Panc1 (cell line): Measurements from ENCODE around the gene SLC9A3. TPM values are rescaled to one million over a fixed set of nuclear protein-coding genes. Genes with fewer than 3 reads are reported as not detected.
A peak's percentile ranks its signal among the peaks of the same experiment; 100 is the strongest.

ENCODE experiments used
- ATAC-seq: fragments of 200-7000 bp; cut with Tn5 transposase; 2 replicates; pipeline ENCODE4 v1.9.1; 2020; ENCODE audit warnings: mild to moderate bottlenecking, moderate library complexity
- BruUV-seq: library from RNA; stranded (reverse); fragments of 400-500 nt; replicated peaks from 2 replicates; lab custom pipeline; 2021; lab: Mats Ljungman, UMichigan
- CTCF ChIA-PET: fragments of 300-600 bp; sonication (Branson Sonifier 250); formaldehyde crosslinking; loops from one replicate; lab custom pipeline; 2022; ENCODE audit warnings: antibody characterized with exemption; lab: Charles Lee
- POLR2A ChIA-PET: fragments of 300-600 bp; sonication (Branson Sonifier 250); formaldehyde crosslinking; loops from one replicate; lab custom pipeline; 2022; ENCODE audit warnings: antibody characterized with exemption; lab: Charles Lee
- DNase-seq: peaks from one replicate; pipeline ENCODE4 v3.0.0-alpha.2; 2010; ENCODE audit warnings: low read depth, low spot score
- H3K27ac ChIP-seq: 2 replicates; pipeline ENCODE4 v1.5.1; 2011; ENCODE audit warnings: mild to moderate bottlenecking, low read length, inconsistent platforms
- H3K27me3 ChIP-seq: fragments of 200-500 bp; sonication (Bioruptor generic); 2 replicates; pipeline ENCODE4 v1.6.0; 2014; ENCODE audit warnings: low read length, inconsistent platforms; ENCODE audit not compliant: control insufficient read depth, insufficient read depth
- H3K36me3 ChIP-seq: fragments of 200-500 bp; sonication (Bioruptor generic); 2 replicates; pipeline ENCODE4 v1.5.1; 2014; ENCODE audit warnings: inconsistent platforms, mild to moderate bottlenecking, low read length, moderate library complexity; ENCODE audit not compliant: control insufficient read depth, insufficient read depth
- H3K4me1 ChIP-seq: 2 replicates; pipeline ENCODE4 v1.5.1; 2011; ENCODE audit warnings: inconsistent platforms, mild to moderate bottlenecking, low read length, moderate library complexity; ENCODE audit not compliant: control insufficient read depth, insufficient read depth
- H3K4me3 ChIP-seq, 2 experiments: 2 replicates each; pipeline ENCODE4 v1.5.1; 2011 to 2012; ENCODE audit warnings: low read depth in 2 of 2, low read length in 2 of 2, mild to moderate bottlenecking in 2 of 2, inconsistent platforms in 1 of 2, moderate library complexity in 1 of 2
- H3K9me3 ChIP-seq: fragments of 200-500 bp; sonication (Bioruptor generic); 2 replicates; pipeline ENCODE4 v1.5.1; 2014; ENCODE audit warnings: low read depth, mild to moderate bottlenecking, inconsistent platforms, low read length, moderate library complexity; ENCODE audit not compliant: control insufficient read depth, insufficient read depth
- POLR2AphosphoS5 ChIP-seq: IDR thresholded peaks from 2 replicates; pipeline ENCODE4 v1.6.1; 2012; ENCODE audit warnings: mild to moderate bottlenecking, low read depth, low read length, moderate library complexity
- REST ChIP-seq, 2 experiments: IDR thresholded peaks; 2 replicates each; pipeline ENCODE4 v1.6.1; 2011 to 2012; ENCODE audit warnings: low read depth in 2 of 2, control low read depth in 1 of 2, low read length in 1 of 2, mild to moderate bottlenecking in 1 of 2, moderate library complexity in 1 of 2; ENCODE audit not compliant: insufficient read depth in 1 of 2
- SIN3A ChIP-seq: IDR thresholded peaks from 2 replicates; pipeline ENCODE4 v1.6.1; 2012; ENCODE audit warnings: low read depth, mild to moderate bottlenecking, low read length, moderate library complexity, borderline replicate concordance; ENCODE audit not compliant: insufficient read depth
- TCF7L2 ChIP-seq: IDR thresholded peaks from 2 replicates; pipeline ENCODE4 v1.6.1; 2011; ENCODE audit warnings: mild to moderate bottlenecking, low read depth, low read length, inconsistent platforms
- in situ Hi-C: cut with HindIII; loops from 2 replicates; pipeline ENCODE4 v1.10.0; 2016; ENCODE audit warnings: low sequenced_read_pairs, low pct_unique_long_range_greater_than_20kb
- intact Hi-C: fragments of 100-400 bp; cut with micrococcal nuclease; formaldehyde crosslinking; loops from one replicate; pipeline ENCODE4 v1.10.0; 2022; ENCODE audit not compliant: unreplicated experiment
- total RNA-seq: library from RNA; stranded (reverse); gene quantifications from one replicate; pipeline ENCODE4 v1.2.1, GENCODE V29; 2021; ENCODE audit not compliant: unreplicated experiment
- TF ChIP-seq, protein P1 (sequence below): fragments of 450-650 bp; IDR thresholded peaks from 2 replicates; pipeline ENCODE4 v1.5.1; 2017; ENCODE audit warnings: mild to moderate bottlenecking

Gene SLC9A3
- total RNA-seq, 1 experiment from 2014 or later = 2.0 TPM

- intact Hi-C loops = no loop called here
- CTCF ChIA-PET = no interaction called here
- no peak for ATAC-seq
- H3K27ac ChIP-seq = no peak overlapping the region
- no peaks in the 10 kb centered on the region for H3K36me3 ChIP-seq
- peaks cover under 1% of the 10 kb centered on the region; the same call in 1 of the 2 replicates for H3K27me3 ChIP-seq
- BruUV-seq = no TSS peak
- DNase-seq = no peak
- POLR2A ChIA-PET = no interaction called here
- no peaks in the 10 kb centered on the region for H3K4me1 ChIP-seq
- in situ Hi-C loops = no loop called here
- TF ChIP-seq POLR2AphosphoS5 (no peak), REST (IDR thresholded peaks at IDR 0.05; ENCODE audit: insufficient read depth in 1 of 2, low read depth in 2 of 2, low read length in 1 of 2) (no peak), TCF7L2 (no peak), SIN3A (no peak)
- TF ChIP-seq, protein P1, sequence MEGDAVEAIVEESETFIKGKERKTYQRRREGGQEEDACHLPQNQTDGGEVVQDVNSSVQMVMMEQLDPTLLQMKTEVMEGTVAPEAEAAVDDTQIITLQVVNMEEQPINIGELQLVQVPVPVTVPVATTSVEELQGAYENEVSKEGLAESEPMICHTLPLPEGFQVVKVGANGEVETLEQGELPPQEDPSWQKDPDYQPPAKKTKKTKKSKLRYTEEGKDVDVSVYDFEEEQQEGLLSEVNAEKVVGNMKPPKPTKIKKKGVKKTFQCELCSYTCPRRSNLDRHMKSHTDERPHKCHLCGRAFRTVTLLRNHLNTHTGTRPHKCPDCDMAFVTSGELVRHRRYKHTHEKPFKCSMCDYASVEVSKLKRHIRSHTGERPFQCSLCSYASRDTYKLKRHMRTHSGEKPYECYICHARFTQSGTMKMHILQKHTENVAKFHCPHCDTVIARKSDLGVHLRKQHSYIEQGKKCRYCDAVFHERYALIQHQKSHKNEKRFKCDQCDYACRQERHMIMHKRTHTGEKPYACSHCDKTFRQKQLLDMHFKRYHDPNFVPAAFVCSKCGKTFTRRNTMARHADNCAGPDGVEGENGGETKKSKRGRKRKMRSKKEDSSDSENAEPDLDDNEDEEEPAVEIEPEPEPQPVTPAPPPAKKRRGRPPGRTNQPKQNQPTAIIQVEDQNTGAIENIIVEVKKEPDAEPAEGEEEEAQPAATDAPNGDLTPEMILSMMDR = no peak
- no peaks in the 10 kb centered on the region for H3K9me3 ChIP-seq
- H3K4me3 ChIP-seq = no peak overlapping the region
These were observed 10.8 kb upstream of the SLC9A3 start for GRCh38 chr5:534743-535671.

DNA sequence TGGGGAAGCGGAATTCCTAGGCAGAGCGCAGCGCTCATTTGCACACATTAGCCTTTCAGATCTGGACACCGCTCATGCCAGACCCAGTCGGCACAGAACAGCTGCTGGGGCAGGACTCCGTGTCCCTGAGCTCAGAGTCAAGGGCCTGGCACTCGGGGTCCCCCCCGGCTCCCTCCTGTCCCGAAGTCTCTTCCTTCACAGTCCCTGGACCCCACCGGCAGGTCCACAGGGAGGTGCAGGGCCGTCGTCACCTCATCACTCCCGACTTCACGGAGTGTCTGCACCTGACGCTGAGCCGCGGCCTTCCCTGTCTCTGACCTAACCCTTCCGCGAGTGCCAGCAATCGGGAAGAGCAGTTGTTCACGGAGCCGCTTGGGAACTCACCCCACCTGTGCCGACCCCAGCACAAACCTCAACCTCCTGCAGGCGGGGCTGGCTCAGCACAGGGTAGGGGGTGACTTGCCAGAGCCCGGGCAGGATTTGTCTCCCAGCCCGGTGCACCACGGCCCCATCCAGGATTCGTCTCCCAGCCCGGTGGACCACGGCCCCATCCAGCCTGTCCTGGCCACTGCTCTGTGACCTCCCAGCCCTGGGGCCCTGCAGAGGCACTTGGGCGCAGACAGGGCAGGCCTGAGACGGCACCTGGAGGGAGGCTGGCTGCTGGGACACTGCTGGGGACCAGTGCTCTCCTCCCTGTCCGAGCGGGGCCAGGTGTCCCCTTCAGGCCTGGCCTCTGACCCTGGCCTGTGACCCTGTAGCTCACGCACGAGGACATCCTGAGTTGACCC lies 9.9 kb upstream of the SLC9A3 start:
- ChIA-PET POLR2A (no interaction called here), CTCF (no interaction called here)
- no peaks in the 10 kb centered on the region for H3K9me3 ChIP-seq
- DNase-seq = no peak
- peaks cover 7% of the 10 kb centered on the region; the same call in 1 of the 2 replicates for H3K27me3 ChIP-seq
- no peaks in the 10 kb centered on the region for H3K36me3 ChIP-seq
- BruUV-seq = no TSS peak
- intact Hi-C loops (no loop called here), in situ Hi-C loops (no loop called here)
- 0 out of 2 replicates have a peak, but pooled peaks have one; percentile 30 for ATAC-seq
- H3K4me3 ChIP-seq = no peak overlapping the region
- H3K27ac ChIP-seq = no peak overlapping the region
- TF ChIP-seq, protein P1 = no peak
- TF ChIP-seq REST (IDR thresholded peaks at IDR 0.05; ENCODE audit: insufficient read depth in 1 of 2, low read depth in 2 of 2, low read length in 1 of 2) = no peak
- TF ChIP-seq SIN3A = no peak
- TF ChIP-seq POLR2AphosphoS5 = no peak
- H3K4me1 ChIP-seq = no peaks in the 10 kb centered on the region
